Neural cell (in vitro differentiated cells): Measurements from ENCODE around the gene COP1.

Experiments used
- EZH2 ChIP-seq: fragments of 200-600, 300-800 bp; shearing (Covaris generic), sonication (generic); IDR thresholded peaks from 2 replicates; pipeline ENCODE4 v1.6.1; 2014; ENCODE audit warnings: antibody characterized with exemption, low read length, borderline replicate concordance, mild to moderate bottlenecking; ENCODE audit not compliant: insufficient read depth, poor library complexity, severe bottlenecking
- POLR2AphosphoS5 ChIP-seq: IDR thresholded peaks from 2 replicates; pipeline ENCODE4 v1.6.1; 2012
- TF ChIP-seq, protein P1 (sequence below): fragments of 450-650 bp; IDR thresholded peaks from 2 replicates; pipeline ENCODE4 v1.5.1; 2014; ENCODE audit warnings: antibody characterized with exemption, mild to moderate bottlenecking, moderate library complexity; ENCODE audit not compliant: poor library complexity, severe bottlenecking

GRCh38 chr1:175944591-175944990, 262.5 kb downstream of the COP1 start:
- TF ChIP-seq, protein P1, sequence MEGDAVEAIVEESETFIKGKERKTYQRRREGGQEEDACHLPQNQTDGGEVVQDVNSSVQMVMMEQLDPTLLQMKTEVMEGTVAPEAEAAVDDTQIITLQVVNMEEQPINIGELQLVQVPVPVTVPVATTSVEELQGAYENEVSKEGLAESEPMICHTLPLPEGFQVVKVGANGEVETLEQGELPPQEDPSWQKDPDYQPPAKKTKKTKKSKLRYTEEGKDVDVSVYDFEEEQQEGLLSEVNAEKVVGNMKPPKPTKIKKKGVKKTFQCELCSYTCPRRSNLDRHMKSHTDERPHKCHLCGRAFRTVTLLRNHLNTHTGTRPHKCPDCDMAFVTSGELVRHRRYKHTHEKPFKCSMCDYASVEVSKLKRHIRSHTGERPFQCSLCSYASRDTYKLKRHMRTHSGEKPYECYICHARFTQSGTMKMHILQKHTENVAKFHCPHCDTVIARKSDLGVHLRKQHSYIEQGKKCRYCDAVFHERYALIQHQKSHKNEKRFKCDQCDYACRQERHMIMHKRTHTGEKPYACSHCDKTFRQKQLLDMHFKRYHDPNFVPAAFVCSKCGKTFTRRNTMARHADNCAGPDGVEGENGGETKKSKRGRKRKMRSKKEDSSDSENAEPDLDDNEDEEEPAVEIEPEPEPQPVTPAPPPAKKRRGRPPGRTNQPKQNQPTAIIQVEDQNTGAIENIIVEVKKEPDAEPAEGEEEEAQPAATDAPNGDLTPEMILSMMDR = no peak
- TF ChIP-seq EZH2 (no peak), POLR2AphosphoS5 (no peak)
